ENCODE measurements around the gene EPB41L4B.
"Not testable (repeated sequence)": the region's sequence is repeated elsewhere in the genome, so short reads cannot be mapped to it uniquely, and the experiment has no call there.

EPB41L4B gene

DNA sequence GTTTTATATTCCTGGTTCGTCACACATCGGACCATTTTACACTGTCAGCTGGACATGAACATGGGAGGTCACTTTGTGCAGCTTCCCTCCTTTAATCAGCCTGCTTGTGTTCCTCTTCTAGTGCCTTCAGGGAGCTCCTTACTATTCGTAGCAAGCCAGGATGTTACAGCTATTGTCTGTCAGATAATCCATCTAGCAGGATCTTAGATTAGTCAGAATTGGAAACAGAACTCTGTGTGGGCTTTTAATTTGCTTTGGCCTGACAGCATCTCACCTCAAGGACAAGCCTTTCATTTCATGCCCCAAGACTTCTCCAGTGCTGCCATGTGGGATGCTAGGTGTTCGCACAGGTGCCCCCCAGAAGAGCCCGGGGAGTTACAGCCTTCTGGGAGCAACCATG lies 30.2 kb upstream of the EPB41L4B start:
- no peak for DNase-seq (ENCODE audit: low spot score)
- in situ Hi-C loops (cut with MboI; ENCODE audit: low pct_unique_long_range_greater_than_20kb, low sequenced_read_pairs, unreplicated experiment) = no loop called here
- TF ChIP-seq, protein P1, sequence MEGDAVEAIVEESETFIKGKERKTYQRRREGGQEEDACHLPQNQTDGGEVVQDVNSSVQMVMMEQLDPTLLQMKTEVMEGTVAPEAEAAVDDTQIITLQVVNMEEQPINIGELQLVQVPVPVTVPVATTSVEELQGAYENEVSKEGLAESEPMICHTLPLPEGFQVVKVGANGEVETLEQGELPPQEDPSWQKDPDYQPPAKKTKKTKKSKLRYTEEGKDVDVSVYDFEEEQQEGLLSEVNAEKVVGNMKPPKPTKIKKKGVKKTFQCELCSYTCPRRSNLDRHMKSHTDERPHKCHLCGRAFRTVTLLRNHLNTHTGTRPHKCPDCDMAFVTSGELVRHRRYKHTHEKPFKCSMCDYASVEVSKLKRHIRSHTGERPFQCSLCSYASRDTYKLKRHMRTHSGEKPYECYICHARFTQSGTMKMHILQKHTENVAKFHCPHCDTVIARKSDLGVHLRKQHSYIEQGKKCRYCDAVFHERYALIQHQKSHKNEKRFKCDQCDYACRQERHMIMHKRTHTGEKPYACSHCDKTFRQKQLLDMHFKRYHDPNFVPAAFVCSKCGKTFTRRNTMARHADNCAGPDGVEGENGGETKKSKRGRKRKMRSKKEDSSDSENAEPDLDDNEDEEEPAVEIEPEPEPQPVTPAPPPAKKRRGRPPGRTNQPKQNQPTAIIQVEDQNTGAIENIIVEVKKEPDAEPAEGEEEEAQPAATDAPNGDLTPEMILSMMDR (IDR thresholded peaks at IDR 0.05; ENCODE audit: extremely low read depth, insufficient read depth, missing control alignments) = no peak

DNA sequence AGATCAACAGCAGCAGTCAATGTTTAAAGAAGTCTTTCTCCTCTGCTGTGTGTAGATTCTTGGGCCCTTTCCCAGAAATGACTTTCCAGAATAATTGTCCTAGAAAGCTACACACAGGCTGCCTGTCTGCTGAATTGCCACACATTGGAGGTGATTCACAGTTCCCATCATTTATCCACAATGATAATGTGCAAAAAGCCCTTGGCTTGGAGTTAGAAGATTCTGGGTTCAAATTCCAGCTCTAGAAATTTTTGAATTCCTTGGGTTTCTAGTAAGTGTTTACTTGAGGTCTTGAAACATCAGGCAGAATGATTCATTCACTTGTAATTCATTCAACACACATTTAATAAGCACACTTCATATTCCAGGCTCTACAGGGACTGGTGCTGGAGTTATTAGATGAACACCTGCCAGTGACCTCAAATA lies 28.6 kb upstream of the EPB41L4B start:
- DNase-seq (ENCODE audit: low spot score) = no peak
- in situ Hi-C loops (cut with MboI; ENCODE audit: low pct_unique_long_range_greater_than_20kb, low sequenced_read_pairs, unreplicated experiment) = no loop called here
- TF ChIP-seq, protein P1 (IDR thresholded peaks at IDR 0.05; ENCODE audit: extremely low read depth, insufficient read depth, missing control alignments) = no peak

DNA sequence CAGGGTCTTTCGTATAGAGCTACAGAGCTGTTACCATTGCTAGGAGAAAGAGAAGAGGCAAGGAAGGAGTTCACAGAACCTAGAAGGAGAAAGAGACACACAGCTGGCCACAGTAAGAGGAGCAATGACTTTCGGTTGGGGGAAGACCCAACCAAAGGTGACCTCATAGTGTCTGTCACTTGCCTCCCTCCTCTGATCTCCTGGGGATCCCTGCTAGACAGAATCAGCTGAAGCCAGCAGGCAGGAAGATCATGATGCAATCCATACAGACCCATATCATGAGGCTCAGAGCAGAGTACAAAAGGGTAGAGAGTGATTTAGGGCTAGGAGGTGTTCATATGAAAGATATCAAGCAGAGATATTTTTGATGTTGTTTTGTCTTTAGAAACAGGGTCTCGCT lies 26.0 kb upstream of the EPB41L4B start:
- in situ Hi-C loops (cut with MboI; ENCODE audit: low pct_unique_long_range_greater_than_20kb, low sequenced_read_pairs, unreplicated experiment) = no loop called here
- TF ChIP-seq, protein P1 (IDR thresholded peaks at IDR 0.05; ENCODE audit: extremely low read depth, insufficient read depth, missing control alignments) = no peak
- DNase-seq (ENCODE audit: low spot score) = no peak

DNA sequence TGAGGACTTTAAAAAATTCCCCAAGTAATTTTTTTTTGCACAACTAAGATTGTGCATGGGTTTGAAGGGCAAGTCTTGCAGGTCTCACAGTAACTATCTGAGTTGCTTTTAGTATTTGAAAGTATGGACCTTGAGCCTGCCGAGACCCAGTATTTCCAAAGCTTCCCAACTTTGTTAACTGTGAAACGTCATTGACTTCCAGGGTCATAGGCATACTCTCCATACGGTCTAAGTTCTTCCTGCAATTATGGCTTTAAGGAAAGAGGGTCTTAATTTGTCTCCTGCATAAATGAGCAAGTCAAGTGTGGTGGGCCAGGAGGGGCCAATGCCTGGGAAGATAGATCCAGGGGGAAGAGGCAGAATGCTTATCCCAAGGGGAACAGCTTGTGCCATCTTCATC lies 24.0 kb upstream of the EPB41L4B start:
- TF ChIP-seq, protein P1 (IDR thresholded peaks at IDR 0.05; ENCODE audit: extremely low read depth, insufficient read depth, missing control alignments) = no peak
- no peak for DNase-seq (ENCODE audit: low spot score)
- in situ Hi-C loops (cut with MboI; ENCODE audit: low pct_unique_long_range_greater_than_20kb, low sequenced_read_pairs, unreplicated experiment) = no loop called here

DNA sequence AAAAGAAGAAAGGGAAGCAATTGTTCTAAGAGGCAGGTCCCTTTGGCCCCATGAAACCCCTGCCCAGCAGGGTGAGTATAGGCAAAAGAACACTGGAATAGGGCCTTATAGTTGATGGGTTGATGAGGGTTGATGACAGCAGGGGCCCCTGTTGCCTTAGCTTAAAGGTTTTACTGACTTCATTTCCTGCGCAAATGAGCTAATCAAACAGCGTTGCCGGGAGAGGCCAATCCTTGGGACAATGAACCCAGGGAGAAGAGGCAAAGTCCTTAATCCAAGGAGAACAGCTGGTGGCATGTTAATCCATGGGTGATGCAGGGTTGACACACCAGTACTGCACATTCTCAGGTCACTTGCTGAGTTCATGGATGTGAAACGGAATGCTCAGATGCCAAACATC lies 22.0 kb upstream of the EPB41L4B start:
- TF ChIP-seq, protein P1 (IDR thresholded peaks at IDR 0.05; ENCODE audit: extremely low read depth, insufficient read depth, missing control alignments) = no peak

DNA sequence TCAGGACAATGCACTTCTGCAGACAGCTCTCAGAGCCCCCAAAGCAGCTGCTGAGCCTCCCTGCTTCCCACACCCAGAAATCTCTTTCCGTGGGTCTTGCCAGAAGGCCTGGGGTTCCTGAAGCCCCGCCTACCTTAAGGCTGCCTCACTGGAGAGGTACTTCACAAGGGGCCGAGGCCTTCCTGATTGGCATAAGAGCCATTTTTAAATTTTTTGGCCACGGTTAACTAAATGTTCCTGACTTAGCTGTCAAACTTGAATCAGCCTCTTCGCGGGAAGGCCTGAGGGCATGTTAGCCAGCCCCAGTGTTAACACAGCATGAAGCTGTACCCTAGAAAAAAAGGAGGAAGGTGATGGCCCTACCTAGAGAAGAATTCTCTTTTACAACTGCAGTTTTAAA lies 20.7 kb upstream of the EPB41L4B start:
- in situ Hi-C loops (cut with MboI; ENCODE audit: low pct_unique_long_range_greater_than_20kb, low sequenced_read_pairs, unreplicated experiment) = no loop called here
- TF ChIP-seq, protein P1 (IDR thresholded peaks at IDR 0.05; ENCODE audit: extremely low read depth, insufficient read depth, missing control alignments) = no peak

More for the DNA sequence above, 22.0 kb upstream of the EPB41L4B start:
- in situ Hi-C loops (cut with MboI; ENCODE audit: low pct_unique_long_range_greater_than_20kb, low sequenced_read_pairs, unreplicated experiment) = no loop called here
- DNase-seq (ENCODE audit: low spot score) = no peak

DNA sequence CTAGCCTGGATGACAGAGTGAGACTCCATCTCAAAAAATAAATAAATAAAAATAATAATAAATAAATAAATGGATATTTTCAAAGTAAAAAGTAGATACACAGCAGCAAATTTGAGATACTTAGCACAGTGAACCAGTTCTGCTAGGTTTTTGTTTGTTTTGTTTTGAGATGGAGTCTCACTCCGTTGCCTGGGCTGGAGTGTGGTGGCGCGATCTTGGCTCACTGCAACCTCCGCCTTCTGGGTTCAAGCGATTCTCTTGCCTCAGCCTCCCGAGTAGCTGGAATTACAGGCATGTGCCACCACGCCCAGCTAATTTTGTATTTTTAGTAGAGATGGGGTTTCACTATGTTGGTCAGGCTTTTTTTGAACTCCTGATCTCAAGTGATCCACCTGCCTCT lies 20.1 kb upstream of the EPB41L4B start:
- in situ Hi-C loops (cut with MboI; ENCODE audit: low pct_unique_long_range_greater_than_20kb, low sequenced_read_pairs, unreplicated experiment); DNase-seq (ENCODE audit: low spot score): not testable (repeated sequence)

More for the DNA sequence above, 20.7 kb upstream of the EPB41L4B start:
- DNase-seq (ENCODE audit: low spot score) = no peak

Measured in GM13977 (cell line).